HG03095 (cell line): ENCODE measurements around the gene SLC25A4.

Experiments used
- ATAC-seq: cut with Tn5 transposase; IDR thresholded peaks from one replicate; pipeline ENCODE4 v1.9.1; 2021; ENCODE audit warnings: moderate library complexity; ENCODE audit not compliant: unreplicated experiment

SLC25A4 gene

GRCh38 chr4:185119927-185120630 is 23.0 kb upstream of the SLC25A4 start:
- peak; percentile 50 for ATAC-seq

GRCh38 chr4:185120631-185120946 is 22.5 kb upstream of the SLC25A4 start:
- no peak for ATAC-seq

DNA sequence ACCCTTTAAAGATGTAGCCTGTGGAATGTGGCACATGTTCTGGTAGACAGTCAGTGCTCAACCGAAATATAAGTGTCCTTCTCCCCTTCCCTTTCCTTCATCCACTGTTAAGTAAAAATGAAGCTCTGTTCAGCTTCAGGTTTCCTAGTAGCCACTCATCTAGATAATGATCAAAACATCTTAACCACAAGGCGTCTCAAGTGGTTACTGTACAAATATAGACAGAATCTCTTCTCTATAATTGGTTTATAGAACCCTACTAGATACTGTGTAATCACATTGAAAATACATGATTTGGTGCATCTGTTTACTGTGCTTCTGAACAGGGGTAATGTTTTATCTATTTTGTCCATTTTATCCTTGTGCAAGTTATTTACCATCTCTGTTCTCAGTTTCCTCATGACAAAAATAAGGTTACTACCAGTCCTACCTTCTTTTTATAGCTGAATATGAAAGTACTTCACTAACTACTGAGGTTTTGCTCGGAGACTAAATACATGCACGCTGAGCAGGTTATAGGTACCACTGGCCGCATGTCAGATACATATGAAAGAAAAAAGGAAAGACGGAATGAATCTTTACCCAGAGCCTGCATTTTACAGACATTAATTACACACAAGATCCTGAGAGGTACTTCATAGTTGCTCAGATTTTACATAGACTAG is 20.3 kb upstream of the SLC25A4 start:
- peak; percentile 75 for ATAC-seq

GRCh38 chr4:185124006-185124405 is 19.1 kb upstream of the SLC25A4 start:
- no peak for ATAC-seq

DNA sequence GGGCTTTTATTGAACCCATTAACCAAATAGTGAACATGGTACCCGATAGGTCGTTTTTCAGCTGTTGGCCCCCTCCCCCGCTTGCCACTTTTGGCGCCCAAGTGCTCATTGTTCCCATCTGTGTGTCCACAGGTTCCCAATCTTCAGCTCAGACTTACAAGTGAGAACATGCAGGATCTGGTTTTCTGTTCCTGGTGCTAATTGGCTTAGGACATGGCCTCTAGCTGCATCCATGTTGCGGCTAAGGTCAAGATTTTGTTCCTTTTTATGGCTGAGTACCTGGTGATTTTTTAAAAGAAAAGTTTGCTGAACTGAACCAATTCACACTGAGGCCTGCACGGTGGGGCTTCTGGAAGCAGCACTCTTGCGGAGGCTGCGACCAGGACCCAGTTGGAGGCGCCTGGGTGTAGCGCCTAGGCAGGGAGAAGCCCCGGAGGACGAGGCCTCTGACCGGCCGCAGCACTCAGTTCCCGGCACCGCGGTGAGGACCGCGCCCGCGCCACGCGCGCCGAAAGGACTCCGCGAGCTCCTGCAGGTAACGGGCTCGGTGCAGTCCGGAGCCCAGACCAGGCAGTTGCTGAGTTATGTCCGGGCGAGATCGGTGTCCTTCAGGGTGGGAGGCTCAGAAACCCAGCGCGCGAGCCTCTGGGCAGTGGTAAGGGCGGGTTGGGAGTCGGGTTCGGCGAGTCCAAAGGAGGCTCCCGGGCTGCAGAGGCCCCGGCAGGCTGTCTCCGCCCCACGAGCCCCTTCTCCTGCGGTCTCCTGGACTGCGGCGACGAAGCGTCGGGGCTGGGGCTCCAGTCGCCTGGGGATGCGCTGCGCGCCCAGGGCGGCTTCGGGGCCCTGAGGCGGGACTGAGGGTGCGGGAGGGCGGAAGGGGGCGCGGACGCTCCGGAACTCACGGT is 15.8 kb upstream of the SLC25A4 start:
- ATAC-seq, result no peak

GRCh38 chr4:185128272-185129119 is 14.6 kb upstream of the SLC25A4 start:
- ATAC-seq, result no peak

DNA sequence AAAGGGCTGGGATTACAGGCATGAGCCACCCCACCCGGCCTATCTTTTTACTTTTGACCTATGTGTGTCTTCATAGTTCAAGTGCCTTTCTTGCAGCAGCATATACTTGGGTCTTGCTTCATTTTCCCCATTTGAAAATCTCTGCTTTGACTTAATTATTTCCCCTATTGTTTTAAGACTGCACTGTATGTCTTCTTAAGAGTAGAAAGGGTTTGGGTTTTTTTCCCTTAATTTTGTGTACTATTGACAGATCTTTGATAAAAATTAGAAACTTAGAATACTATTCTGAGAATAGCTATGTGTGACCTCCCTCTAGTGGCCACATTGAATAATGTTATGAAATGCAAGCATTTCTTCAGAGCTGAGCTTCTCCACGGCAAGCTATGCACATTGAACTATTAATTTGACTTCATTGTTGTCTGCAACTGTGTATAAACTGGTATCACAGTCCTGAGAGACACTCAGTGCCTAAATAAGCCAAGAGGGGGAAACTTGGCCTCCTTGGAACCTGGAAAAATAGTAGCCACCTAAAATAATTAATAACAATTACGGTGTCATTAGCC is 8.7 kb upstream of the SLC25A4 start:
- peak; percentile 68 for ATAC-seq

GRCh38 chr4:185137233-185137925 is 5.7 kb upstream of the SLC25A4 start:
- ATAC-seq, result no peak

DNA sequence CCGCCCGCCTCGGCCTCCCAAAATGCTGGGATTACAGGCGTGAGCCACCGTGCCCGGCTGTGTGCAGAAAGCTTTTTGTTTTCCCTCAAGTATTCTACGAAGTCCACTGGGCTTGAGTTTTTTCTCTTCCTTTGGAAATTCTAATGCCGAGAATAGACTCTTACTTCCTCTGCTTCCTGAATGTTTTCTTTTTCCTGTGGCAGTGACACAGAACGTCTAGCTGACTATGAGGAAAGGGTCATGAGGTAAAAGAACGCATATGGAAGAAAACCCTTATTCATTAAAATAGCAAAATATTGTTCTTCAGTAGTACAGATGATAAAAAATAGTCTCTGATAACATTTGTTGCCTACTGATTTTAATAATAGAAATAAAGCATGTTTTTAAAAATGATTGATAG is 4.9 kb upstream of the SLC25A4 start:
- no peak for ATAC-seq

- ATAC-seq, result no peak
Observed at GRCh38 chr4:185139736-185140135, 3.3 kb upstream of the SLC25A4 start.

DNA sequence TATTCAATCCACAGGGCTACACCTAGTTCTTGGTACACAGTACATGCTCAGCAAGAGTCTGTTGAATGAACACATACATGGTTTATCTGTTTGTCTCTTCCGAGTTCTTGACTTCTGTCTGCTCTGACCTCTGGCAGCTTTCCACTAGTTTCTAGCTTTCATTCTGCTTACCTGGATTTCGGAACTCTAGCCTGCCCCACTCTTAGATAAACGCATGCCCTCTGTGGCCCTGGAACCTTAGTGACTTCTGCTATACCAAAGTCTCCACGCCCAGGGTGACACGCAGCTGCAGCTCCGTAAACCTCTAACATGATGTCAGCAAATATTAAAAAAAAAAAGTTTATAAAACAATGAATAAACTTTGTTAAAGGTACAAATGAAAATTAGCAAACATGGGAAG is 1.3 kb upstream of the SLC25A4 start:
- ATAC-seq, result no peak

DNA sequence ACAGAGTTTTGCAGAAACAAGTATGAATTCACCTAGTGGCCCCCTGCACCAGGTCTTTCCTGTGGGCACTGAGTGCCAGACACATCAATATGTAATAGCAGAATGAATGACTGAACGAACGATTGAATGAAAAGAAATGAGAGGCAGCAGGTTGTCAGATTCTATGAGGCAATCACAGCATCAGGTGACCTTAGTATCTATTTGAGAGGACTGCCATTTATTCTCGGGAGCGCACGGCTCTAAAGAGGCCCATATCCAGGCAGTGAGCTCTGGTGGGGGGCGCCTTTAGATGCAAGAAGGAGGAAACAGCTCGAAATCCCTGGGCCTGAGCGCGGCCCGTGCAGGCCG is 528 bp upstream of the SLC25A4 start:
- peak; percentile 14 for ATAC-seq

- peak; percentile 17 for ATAC-seq
Observed at GRCh38 chr4:185143601-185143969, 519 bp downstream of the SLC25A4 start.

DNA sequence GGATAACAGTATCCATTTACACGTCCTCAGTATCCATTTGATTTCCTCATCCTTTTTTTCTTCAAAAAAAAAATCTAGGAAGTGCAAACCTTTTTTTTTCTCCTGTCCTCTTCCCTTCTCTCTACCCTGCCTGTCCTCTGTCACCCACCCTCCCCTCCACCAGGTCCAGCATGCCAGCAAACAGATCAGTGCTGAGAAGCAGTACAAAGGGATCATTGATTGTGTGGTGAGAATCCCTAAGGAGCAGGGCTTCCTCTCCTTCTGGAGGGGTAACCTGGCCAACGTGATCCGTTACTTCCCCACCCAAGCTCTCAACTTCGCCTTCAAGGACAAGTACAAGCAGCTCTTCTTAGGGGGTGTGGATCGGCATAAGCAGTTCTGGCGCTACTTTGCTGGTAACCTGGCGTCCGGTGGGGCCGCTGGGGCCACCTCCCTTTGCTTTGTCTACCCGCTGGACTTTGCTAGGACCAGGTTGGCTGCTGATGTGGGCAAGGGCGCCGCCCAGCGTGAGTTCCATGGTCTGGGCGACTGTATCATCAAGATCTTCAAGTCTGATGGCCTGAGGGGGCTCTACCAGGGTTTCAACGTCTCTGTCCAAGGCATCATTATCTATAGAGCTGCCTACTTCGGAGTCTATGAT is 1.7 kb downstream of the SLC25A4 start:
- ATAC-seq, result no peak

DNA sequence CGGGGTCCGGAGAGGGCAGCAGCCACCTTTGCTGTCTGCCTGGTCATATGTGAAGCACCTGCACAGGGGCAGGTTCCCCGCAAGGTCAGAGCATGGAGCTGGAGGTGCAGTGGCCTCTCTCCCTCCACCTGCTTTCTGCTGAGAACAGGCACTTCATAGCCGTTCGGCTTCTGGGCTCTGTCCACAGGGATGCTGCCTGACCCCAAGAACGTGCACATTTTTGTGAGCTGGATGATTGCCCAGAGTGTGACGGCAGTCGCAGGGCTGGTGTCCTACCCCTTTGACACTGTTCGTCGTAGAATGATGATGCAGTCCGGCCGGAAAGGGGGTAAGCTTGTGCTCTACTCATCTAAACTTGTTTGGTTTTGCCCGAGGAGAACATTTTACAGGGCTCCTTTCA is 2.5 kb downstream of the SLC25A4 start:
- ATAC-seq, result no peak

- ATAC-seq, result no peak
Observed at GRCh38 chr4:185149392-185149791, 6.3 kb downstream of the SLC25A4 start.

- no peak for ATAC-seq
Observed at GRCh38 chr4:185151296-185151695, 8.2 kb downstream of the SLC25A4 start.

GRCh38 chr4:185165605-185166063 is 22.6 kb downstream of the SLC25A4 start:
- ATAC-seq, result peak; percentile 98

DNA sequence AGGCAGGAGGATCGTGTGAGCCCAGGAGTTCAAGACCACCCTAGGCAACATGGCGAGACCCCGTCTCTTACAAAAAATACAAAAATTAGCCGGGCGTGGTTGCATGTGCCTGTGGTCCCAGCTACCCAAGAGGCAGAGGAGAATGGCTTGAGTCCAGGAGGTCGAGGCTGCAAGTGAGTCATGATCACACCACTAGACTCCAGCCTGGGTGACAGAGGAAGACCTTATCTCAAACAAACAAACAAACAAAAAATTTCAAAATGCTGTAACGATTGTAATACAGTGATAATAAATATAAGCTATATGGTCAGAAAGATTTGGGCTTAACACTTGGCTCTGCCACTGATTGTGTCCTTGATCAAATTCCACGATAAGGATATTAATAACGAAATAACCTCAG is 24.2 kb downstream of the SLC25A4 start:
- no peak for ATAC-seq
